DMS114 treated with DMSO at 0.1 percent for 48 hours (cell line): ENCODE measurements around the gene CNTN4.
"Not testable (repeated sequence)": the region's sequence is repeated elsewhere in the genome, so short reads cannot be mapped to it uniquely, and the experiment has no call there.

Source experiments
- DNase-seq: peaks from one replicate; lab custom pipeline; 2025; ENCODE audit not compliant: unreplicated experiment; lab: John Stamatoyannopoulos, UW

CNTN4 gene

GRCh38 chr3:2947536-2947935 lies 848.9 kb downstream of the CNTN4 start:
- no peak for DNase-seq

- no peak for DNase-seq
Measured at GRCh38 chr3:2948882-2949281, 850.2 kb downstream of the CNTN4 start.

- no peak for DNase-seq
Measured at GRCh38 chr3:2950159-2950558, 851.5 kb downstream of the CNTN4 start.

- no peak for DNase-seq
Measured at GRCh38 chr3:2957115-2957514, 858.4 kb downstream of the CNTN4 start.

GRCh38 chr3:2958551-2958950 lies 859.9 kb downstream of the CNTN4 start:
- no peak for DNase-seq

- DNase-seq: no peak
Measured at GRCh38 chr3:2961576-2961975, 862.9 kb downstream of the CNTN4 start.

GRCh38 chr3:2967871-2968270 lies 869.2 kb downstream of the CNTN4 start:
- no peak for DNase-seq

- DNase-seq: no peak
Measured at GRCh38 chr3:2968475-2968874, 869.8 kb downstream of the CNTN4 start.

GRCh38 chr3:2976212-2976611 lies 877.5 kb downstream of the CNTN4 start:
- no peak for DNase-seq

- DNase-seq: no peak
Measured at GRCh38 chr3:2976796-2977195, 878.1 kb downstream of the CNTN4 start.

- DNase-seq: no peak
Measured at GRCh38 chr3:2978977-2979732, 880.5 kb downstream of the CNTN4 start.

GRCh38 chr3:2984005-2984830 lies 885.6 kb downstream of the CNTN4 start:
- no peak for DNase-seq

- DNase-seq: no peak
Measured at GRCh38 chr3:2984831-2985220, 886.2 kb downstream of the CNTN4 start.

- no peak for DNase-seq
Measured at GRCh38 chr3:2985479-2985878, 886.8 kb downstream of the CNTN4 start.

- DNase-seq: no peak
Measured at GRCh38 chr3:2992534-2992933, 893.9 kb downstream of the CNTN4 start.

GRCh38 chr3:2993130-2993529 lies 894.5 kb downstream of the CNTN4 start:
- not testable (repeated sequence) for DNase-seq

GRCh38 chr3:2993736-2994135 lies 895.1 kb downstream of the CNTN4 start:
- DNase-seq: no peak

- no peak for DNase-seq
Measured at GRCh38 chr3:2995195-2995594, 896.5 kb downstream of the CNTN4 start.

- DNase-seq: no peak
Measured at GRCh38 chr3:3005146-3005744, 906.6 kb downstream of the CNTN4 start.

- no peak for DNase-seq
Measured at GRCh38 chr3:3013317-3014052, 914.8 kb downstream of the CNTN4 start.
